HUES6 (cell line): ENCODE measurements around the gene ADAMTS2.
"Not testable (repeated sequence)": the region's sequence is repeated elsewhere in the genome, so short reads cannot be mapped to it uniquely, and the experiment has no call there.

Source experiments
- H3K27ac ChIP-seq: 2 replicates; pipeline ENCODE4 v1.7.0; 2013; ENCODE audit warnings: low read depth, mild to moderate bottlenecking, low read length, inconsistent platforms
- H3K27me3 ChIP-seq: 2 replicates; pipeline ENCODE4 v1.6.1; 2013; ENCODE audit warnings: low read length; ENCODE audit not compliant: control insufficient read depth, insufficient read depth
- H3K36me3 ChIP-seq: 2 replicates; pipeline ENCODE4 v1.6.1; 2013; ENCODE audit warnings: low read length; ENCODE audit not compliant: control insufficient read depth, insufficient read depth
- H3K4me1 ChIP-seq: 2 replicates; pipeline ENCODE4 v1.6.1; 2013; ENCODE audit warnings: low read length; ENCODE audit not compliant: control insufficient read depth, insufficient read depth
- H3K4me3 ChIP-seq: 2 replicates; pipeline ENCODE4 v1.5.1; 2013; ENCODE audit warnings: low read depth, low read length
- H3K9ac ChIP-seq: one replicate; pipeline ENCODE4 v1.6.1; 2013; ENCODE audit warnings: mild to moderate bottlenecking, low read length
- H3K9me3 ChIP-seq: 2 replicates; pipeline ENCODE4 v1.6.1; 2013; ENCODE audit warnings: low read depth, low read length; ENCODE audit not compliant: control insufficient read depth, insufficient read depth

Gene ADAMTS2

DNA sequence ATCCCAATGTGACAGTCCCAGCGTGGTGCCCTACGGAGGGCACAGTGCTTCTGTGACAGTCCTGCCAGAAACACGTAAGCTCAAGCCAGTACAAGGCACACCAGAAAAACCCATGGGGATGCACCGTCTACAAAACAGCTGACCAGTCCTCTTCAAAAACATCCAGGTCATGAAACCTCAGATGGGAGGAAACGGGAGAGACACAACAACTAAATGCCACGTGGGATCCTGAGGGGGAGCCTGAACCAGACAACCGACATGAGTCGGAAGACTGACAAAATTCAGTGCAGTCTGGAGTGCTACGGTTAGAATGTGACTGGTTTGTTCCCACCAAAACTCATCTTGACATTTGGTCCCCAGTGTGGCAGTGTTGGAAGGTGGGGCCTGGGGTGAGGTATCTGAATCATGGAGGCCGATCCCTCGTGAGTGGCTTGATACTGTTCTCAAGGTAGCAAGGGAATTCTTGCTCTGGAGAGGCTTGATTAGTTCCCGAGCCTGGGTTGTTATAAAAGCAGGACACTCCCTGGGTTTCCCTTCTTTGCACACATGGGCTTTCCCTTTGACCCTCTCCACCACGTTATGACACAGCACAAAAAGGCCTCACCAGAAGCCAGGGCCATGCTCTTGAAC, 55.4 kb downstream of the ADAMTS2 start:
- no peaks in the 10 kb centered on the region for H3K9me3 ChIP-seq
- no peaks in the 10 kb centered on the region for H3K27me3 ChIP-seq
- no peak overlapping the region for H3K27ac ChIP-seq
- H3K36me3 ChIP-seq = no peaks in the 10 kb centered on the region
- H3K4me3 ChIP-seq = no peak overlapping the region
- H3K4me1 ChIP-seq = no peaks in the 10 kb centered on the region
- H3K9ac ChIP-seq = no peak overlapping the region

GRCh38 chr5:179288809-179289185, 56.5 kb downstream of the ADAMTS2 start:
- Histone ChIP-seq H3K27me3 (no peaks in the 10 kb centered on the region), H3K4me1 (no peaks in the 10 kb centered on the region), H3K9ac (no peak overlapping the region), H3K27ac (no peak overlapping the region), H3K9me3 (no peaks in the 10 kb centered on the region), H3K4me3 (no peak overlapping the region), H3K36me3 (no peaks in the 10 kb centered on the region)

DNA sequence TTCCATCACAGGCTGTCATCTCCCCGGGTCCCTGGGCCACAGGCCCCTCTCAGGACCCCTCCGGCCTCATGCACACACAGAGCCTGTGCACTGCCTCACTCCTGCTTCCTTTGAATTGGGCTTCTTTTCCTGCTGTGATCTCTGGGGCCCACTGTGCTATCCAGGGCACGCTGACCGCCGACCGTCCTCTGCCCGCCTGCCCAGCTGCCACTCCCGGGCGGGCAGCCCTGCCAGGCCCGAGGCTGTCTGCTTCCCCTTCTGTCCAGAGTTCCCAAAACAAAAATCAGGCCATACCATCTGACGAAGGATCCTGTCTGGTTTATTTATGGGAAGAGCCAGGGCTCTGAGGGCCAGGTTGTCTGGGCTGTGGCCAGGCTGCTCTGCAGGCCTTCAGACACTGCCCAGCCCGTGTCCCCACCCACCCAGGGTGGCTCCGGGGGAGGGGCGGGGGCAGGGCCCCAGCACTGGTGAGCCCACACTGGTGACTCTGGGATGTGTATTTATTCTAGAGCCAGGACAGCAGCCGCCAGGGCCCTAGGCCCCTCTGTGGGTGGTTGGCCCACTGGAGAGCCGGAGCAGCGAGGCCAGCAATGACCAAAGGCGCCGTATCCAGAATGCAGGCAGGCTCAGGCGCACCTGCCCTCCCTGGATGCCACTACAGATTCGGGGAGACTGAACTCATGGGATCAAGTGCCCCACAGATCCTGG, 57.0 kb downstream of the ADAMTS2 start:
- H3K27me3 ChIP-seq = no peaks in the 10 kb centered on the region
- no peak overlapping the region for H3K9ac ChIP-seq
- H3K9me3 ChIP-seq = no peaks in the 10 kb centered on the region
- H3K4me1 ChIP-seq = no peaks in the 10 kb centered on the region
- no peak overlapping the region for H3K27ac ChIP-seq
- no peaks in the 10 kb centered on the region for H3K36me3 ChIP-seq
- no peak overlapping the region for H3K4me3 ChIP-seq

DNA sequence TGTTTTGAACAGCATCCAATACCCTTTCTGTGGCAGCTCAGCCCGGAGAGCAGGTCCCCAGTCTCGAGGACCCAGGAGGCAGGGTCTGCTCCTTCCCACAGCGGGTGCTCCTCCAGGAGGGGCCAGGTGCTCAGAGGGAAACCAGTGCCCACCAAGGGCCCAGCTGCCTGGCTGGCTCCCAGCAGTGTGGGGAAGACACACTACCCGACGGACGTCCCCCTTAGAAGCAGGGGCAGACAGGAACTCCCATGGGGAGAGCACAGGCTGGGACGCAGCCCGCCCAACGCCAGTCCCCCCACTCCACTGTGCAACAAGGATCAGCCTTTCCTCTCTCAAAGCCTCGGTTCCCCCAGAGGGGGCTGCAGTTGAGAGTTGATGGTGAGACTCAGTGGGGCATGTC, 57.6 kb downstream of the ADAMTS2 start:
- Histone ChIP-seq H3K27ac (no peak overlapping the region), H3K4me3 (no peak overlapping the region), H3K9ac (no peak overlapping the region), H3K36me3 (no peaks in the 10 kb centered on the region), H3K9me3 (no peaks in the 10 kb centered on the region), H3K27me3 (no peaks in the 10 kb centered on the region), H3K4me1 (no peaks in the 10 kb centered on the region)

DNA sequence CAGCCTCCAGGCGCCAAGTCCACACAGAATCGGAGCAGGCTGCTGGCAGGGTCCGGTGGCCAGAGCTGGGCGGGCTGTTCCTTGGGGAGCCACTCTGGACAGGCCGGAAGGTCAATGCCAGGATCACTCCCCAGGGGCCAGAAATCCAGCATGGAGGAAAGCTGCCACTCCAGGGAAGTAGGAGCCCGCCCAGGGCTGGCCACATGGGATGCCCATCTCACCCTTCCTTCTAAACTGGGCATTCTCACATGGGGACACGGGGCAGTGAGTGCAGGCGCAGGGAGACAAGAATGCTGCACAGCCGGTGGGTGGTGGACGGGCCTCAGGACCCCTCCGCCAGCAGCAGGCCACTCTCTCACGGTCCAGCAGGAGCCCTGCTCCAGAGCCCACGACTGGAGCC, 58.2 kb downstream of the ADAMTS2 start:
- Histone ChIP-seq H3K36me3 (no peaks in the 10 kb centered on the region), H3K27ac (no peak overlapping the region), H3K9ac (no peak overlapping the region), H3K9me3 (no peaks in the 10 kb centered on the region), H3K4me3 (no peak overlapping the region), H3K27me3 (no peaks in the 10 kb centered on the region), H3K4me1 (no peaks in the 10 kb centered on the region)

GRCh38 chr5:179285776-179286162, 59.5 kb downstream of the ADAMTS2 start:
- H3K4me3 ChIP-seq, H3K4me1 ChIP-seq, H3K9me3 ChIP-seq, H3K36me3 ChIP-seq, H3K9ac ChIP-seq, H3K27me3 ChIP-seq, H3K27ac ChIP-seq: not testable (repeated sequence)

DNA sequence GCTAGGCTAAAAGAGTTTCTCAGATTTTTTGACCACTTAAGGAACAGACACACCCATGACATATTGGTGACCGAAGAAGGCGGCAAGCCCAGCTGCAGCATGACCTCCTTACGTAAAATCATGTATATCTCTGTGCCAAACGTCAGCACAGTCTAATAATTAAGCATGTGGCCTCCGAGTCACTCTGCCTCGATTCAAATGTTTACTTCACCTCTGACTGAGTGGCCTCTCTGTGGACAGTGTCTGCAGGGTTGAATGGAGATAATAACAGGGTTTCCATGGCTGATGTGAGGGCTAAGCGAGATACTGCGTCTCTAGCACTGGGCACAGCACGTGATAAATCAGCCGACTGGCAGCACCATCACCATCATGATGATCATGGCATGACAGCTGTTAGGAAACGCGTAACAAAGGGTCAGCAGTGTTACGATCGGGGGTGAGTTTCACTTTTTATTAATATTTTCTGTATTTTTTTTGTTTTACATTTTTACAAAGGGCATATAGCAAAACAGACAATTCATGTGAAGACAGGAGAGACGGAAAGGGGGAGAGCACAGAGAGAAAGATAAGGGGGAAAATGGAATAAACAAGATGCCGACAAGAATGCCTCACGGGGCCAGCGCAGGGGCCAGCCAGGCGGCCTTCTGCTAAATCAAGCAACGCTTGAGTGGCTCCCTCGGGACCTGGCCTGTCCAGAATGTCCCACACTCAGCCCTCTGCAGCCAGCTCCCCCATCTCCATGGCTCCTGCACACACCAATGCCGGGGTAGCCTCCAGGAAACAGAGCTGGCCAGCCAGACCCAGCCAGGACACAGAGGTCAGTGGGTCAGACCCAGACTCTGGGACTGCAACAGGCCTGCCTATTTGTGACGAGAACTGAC, 60.3 kb downstream of the ADAMTS2 start:
- H3K9me3 ChIP-seq = no peaks in the 10 kb centered on the region
- no peak overlapping the region for H3K27ac ChIP-seq
- H3K4me3 ChIP-seq = no peak overlapping the region
- H3K36me3 ChIP-seq = no peaks in the 10 kb centered on the region
- H3K27me3 ChIP-seq = no peaks in the 10 kb centered on the region
- H3K9ac ChIP-seq = no peak overlapping the region
- H3K4me1 ChIP-seq = no peaks in the 10 kb centered on the region

- H3K9me3 ChIP-seq, H3K27me3 ChIP-seq, H3K4me1 ChIP-seq, H3K36me3 ChIP-seq, H3K4me3 ChIP-seq, H3K9ac ChIP-seq, H3K27ac ChIP-seq: not testable (repeated sequence)
Measured at GRCh38 chr5:179283908-179284307, 61.4 kb downstream of the ADAMTS2 start.

DNA sequence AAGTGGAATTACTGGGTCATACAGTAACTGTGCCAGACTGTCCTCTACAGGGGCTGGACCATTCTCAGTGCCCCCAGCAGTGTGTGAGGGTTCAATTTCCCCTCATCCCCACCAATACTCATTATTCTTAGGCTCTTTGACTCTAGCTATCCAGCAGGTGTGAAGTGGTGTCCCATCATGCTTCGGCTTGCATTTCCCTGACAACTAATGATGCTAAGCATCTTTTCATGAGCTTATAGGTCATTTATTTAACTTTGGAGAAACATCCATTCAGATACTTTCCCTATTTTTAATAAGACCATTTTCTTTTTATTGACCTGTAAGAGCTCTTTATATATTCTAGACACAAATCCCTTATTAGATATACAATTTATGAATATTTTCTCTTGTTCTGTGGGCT, 63.6 kb downstream of the ADAMTS2 start:
- no peaks in the 10 kb centered on the region for H3K4me1 ChIP-seq
- no peak overlapping the region for H3K9ac ChIP-seq
- no peaks in the 10 kb centered on the region for H3K36me3 ChIP-seq
- no peak overlapping the region for H3K27ac ChIP-seq
- no peaks in the 10 kb centered on the region for H3K9me3 ChIP-seq
- no peaks in the 10 kb centered on the region for H3K27me3 ChIP-seq
- no peak overlapping the region for H3K4me3 ChIP-seq

- no peak overlapping the region for H3K9ac ChIP-seq
- no peaks in the 10 kb centered on the region for H3K27me3 ChIP-seq
- H3K4me1 ChIP-seq = no peaks in the 10 kb centered on the region
- no peaks in the 10 kb centered on the region for H3K36me3 ChIP-seq
- no peak overlapping the region for H3K4me3 ChIP-seq
- H3K9me3 ChIP-seq = no peaks in the 10 kb centered on the region
- H3K27ac ChIP-seq = no peak overlapping the region
Measured at GRCh38 chr5:179280095-179280490, 65.2 kb downstream of the ADAMTS2 start.
